ENCODE results near the gene MFNG.

- TF ChIP-seq CTCF (conservative IDR thresholded peaks at IDR 0.05; ENCODE audit: low read length) = no peak
- TF ChIP-seq EZH2phosphoT487 (IDR thresholded peaks at IDR 0.05; ENCODE audit: borderline replicate concordance) = no peak
Observed at GRCh38 chr22:37503850-37504249, 17.7 kb upstream of the MFNG start.

All from Loucy (cell line).